Activated CD4-positive, alpha-beta memory T cell treated with anti-CD3 and anti-CD28 coated beads, Interleukin-2, amount 10 ng/mL, durations not matched to agents 7 days and 5 days (primary cell): ENCODE data around the gene COBLL1. TPM values are rescaled to one million over a fixed set of nuclear protein-coding genes. Genes with fewer than 3 reads are reported as not detected.
A peak's percentile ranks its signal among the peaks of the same experiment; 100 is the strongest.

Experiments used
- CTCF ChIA-PET: fragments of 350-600 bp; sonication (Branson Sonifier 250); formaldehyde crosslinking; loops from one replicate; lab custom pipeline; 2021; ENCODE audit warnings: antibody characterized with exemption, inconsistent platforms; lab: Charles Lee
- POLR2A ChIA-PET: fragments of 350-600 bp; sonication (Branson Sonifier 250); formaldehyde crosslinking; loops from one replicate; lab custom pipeline; 2021; ENCODE audit warnings: antibody characterized with exemption; lab: Charles Lee
- DNase-seq: peaks from one replicate; pipeline ENCODE4 v3.0.0-alpha.2; 2020
- H3K27ac Mint-ChIP-seq: one replicate; pipeline ENCODE4 v1.8.0; 2021; ENCODE audit warnings: mild to moderate bottlenecking, mixed read lengths
- H3K27me3 Mint-ChIP-seq: one replicate; pipeline ENCODE4 v1.8.0; 2021; ENCODE audit warnings: mixed read lengths
- H3K36me3 Mint-ChIP-seq: one replicate; pipeline ENCODE4 v1.8.0; 2021; ENCODE audit warnings: low read depth, mixed read lengths
- H3K4me1 Mint-ChIP-seq: one replicate; pipeline ENCODE4 v1.8.0; 2021; ENCODE audit warnings: mixed read lengths
- H3K4me3 Mint-ChIP-seq: one replicate; pipeline ENCODE4 v1.8.0; 2021; ENCODE audit warnings: mild to moderate bottlenecking, mixed read lengths
- H3K9me3 Mint-ChIP-seq: one replicate; pipeline ENCODE4 v1.8.0; 2021; ENCODE audit warnings: mixed read lengths
- total RNA-seq, 2 experiments: library from RNA; stranded (reverse); gene quantifications; one replicate each; pipeline ENCODE4 v1.2.3, GENCODE V29; 2021

The COBLL1 gene, protein sequence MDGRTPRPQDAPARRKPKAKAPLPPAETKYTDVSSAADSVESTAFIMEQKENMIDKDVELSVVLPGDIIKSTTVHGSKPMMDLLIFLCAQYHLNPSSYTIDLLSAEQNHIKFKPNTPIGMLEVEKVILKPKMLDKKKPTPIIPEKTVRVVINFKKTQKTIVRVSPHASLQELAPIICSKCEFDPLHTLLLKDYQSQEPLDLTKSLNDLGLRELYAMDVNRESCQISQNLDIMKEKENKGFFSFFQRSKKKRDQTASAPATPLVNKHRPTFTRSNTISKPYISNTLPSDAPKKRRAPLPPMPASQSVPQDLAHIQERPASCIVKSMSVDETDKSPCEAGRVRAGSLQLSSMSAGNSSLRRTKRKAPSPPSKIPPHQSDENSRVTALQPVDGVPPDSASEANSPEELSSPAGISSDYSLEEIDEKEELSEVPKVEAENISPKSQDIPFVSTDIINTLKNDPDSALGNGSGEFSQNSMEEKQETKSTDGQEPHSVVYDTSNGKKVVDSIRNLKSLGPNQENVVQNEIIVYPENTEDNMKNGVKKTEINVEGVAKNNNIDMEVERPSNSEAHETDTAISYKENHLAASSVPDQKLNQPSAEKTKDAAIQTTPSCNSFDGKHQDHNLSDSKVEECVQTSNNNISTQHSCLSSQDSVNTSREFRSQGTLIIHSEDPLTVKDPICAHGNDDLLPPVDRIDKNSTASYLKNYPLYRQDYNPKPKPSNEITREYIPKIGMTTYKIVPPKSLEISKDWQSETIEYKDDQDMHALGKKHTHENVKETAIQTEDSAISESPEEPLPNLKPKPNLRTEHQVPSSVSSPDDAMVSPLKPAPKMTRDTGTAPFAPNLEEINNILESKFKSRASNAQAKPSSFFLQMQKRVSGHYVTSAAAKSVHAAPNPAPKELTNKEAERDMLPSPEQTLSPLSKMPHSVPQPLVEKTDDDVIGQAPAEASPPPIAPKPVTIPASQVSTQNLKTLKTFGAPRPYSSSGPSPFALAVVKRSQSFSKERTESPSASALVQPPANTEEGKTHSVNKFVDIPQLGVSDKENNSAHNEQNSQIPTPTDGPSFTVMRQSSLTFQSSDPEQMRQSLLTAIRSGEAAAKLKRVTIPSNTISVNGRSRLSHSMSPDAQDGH
- not detected for total RNA-seq

- peaks cover 5% of the 10 kb centered on the region for H3K36me3 Mint-ChIP-seq
- H3K4me3 Mint-ChIP-seq = peak within 1 kb of the TSS; percentile 64
- no peak within 1 kb of the TSS for H3K27ac Mint-ChIP-seq
- ChIA-PET POLR2A (no interaction called here), CTCF (interaction anchor here (0.6 to 2.4 kb wide), 15 partner anchors 10 to 976 kb away, joined by 3 to 12 read pairs (median 3); no protein-coding TSS in a partner anchor)
- H3K4me1 Mint-ChIP-seq = peaks cover 10% of the 10 kb centered on the region
- peak; percentile 27 for DNase-seq
- H3K27me3 Mint-ChIP-seq = peaks cover 38% of the 10 kb centered on the region
- H3K9me3 Mint-ChIP-seq = no peaks in the 10 kb centered on the region
Measured at GRCh38 chr2:164841719-164842623, at the start of gene COBLL1. TSS of gene COBLL1 (minus strand) at chr2:164841823. CDS start at chr2:164841196, 627 bp downstream.

DNA sequence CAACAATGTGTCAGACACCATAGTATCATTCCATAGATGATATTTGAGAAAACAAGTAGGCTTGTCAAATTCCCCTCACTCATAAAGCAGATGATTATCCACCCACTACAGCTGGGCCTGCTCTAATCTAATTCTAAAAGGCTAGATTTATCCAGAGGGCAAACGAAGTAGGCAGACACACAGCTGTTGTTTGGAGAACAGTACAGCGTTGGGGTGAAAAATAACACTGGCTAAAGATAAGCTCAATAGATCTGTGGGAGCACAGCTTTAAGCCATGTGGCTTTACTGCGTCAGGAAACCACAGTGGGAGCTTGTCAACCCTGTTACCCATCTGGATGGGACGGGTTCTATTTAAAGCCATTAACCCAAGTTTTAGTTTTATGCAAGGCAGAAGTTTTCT, 48.9 kb upstream of the COBLL1 start:
- Mint-ChIP-seq H3K36me3 (no peaks in the 10 kb centered on the region), H3K27ac (no peak overlapping the region), H3K9me3 (no peaks in the 10 kb centered on the region), H3K27me3 (peaks cover 5% of the 10 kb centered on the region), H3K4me1 (no peaks in the 10 kb centered on the region), H3K4me3 (no peak overlapping the region)
- DNase-seq = no peak
- CTCF ChIA-PET = no interaction called here
- POLR2A ChIA-PET = no interaction called here

- H3K27me3 Mint-ChIP-seq = peaks cover 5% of the 10 kb centered on the region
- no peak overlapping the region for H3K27ac Mint-ChIP-seq
- H3K36me3 Mint-ChIP-seq = no peaks in the 10 kb centered on the region
- H3K4me1 Mint-ChIP-seq = no peaks in the 10 kb centered on the region
- H3K9me3 Mint-ChIP-seq = no peaks in the 10 kb centered on the region
- POLR2A ChIA-PET = no interaction called here
- CTCF ChIA-PET = no interaction called here
- H3K4me3 Mint-ChIP-seq = no peak overlapping the region
- DNase-seq = no peak
Measured at GRCh38 chr2:164888592-164888991, 47.0 kb upstream of the COBLL1 start.

DNA sequence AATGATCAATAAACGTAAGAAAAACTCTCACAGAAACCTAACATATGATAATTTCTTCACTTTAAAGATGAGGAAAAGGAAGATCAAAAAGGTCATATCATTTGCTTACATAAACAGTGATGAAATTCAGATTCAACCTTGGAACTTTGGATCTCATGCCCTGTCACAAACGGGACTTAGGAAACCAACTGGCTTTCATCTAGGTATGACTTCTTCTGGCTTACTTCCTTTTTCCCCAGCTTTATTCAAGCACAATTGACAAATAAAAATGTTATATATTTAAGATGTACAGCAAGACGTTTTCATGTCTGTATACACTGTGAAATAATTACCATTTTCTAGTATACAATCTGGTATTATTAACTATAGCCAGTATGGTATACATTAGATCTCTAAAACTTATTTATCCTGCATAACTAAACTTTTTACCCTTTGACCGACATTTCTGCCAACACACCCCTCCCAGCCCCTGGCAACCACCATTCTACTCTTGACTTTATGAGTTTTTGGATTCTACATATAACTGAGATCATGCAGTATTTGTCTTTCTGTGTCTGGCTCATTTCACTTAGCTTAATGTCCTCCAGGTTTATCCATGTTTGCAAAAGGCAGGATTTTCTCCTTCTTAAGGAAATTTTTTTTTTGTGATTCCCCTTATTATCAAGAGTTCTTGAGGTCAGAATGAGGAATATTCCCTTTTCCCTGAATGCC, 46.0 kb upstream of the COBLL1 start:
- Mint-ChIP-seq H3K27ac (no peak overlapping the region), H3K9me3 (no peaks in the 10 kb centered on the region), H3K4me3 (no peak overlapping the region), H3K4me1 (no peaks in the 10 kb centered on the region), H3K36me3 (no peaks in the 10 kb centered on the region), H3K27me3 (peaks cover 3% of the 10 kb centered on the region)
- ChIA-PET CTCF (no interaction called here), POLR2A (no interaction called here)
- no peak for DNase-seq

- CTCF ChIA-PET = interaction anchor here (1.6 kb wide), 1 partner anchor 41 kb away, joined by 3 read pairs; the partner anchor contains the start of gene COBLL1
- Mint-ChIP-seq H3K4me1 (no peaks in the 10 kb centered on the region), H3K4me3 (no peak overlapping the region), H3K9me3 (no peaks in the 10 kb centered on the region), H3K27me3 (no peaks in the 10 kb centered on the region), H3K27ac (no peak overlapping the region), H3K36me3 (no peaks in the 10 kb centered on the region)
- POLR2A ChIA-PET = no interaction called here
- no peak for DNase-seq
Measured at GRCh38 chr2:164882276-164882675, 40.7 kb upstream of the COBLL1 start.

- Mint-ChIP-seq H3K9me3 (no peaks in the 10 kb centered on the region), H3K36me3 (no peaks in the 10 kb centered on the region), H3K4me3 (no peak overlapping the region), H3K4me1 (no peaks in the 10 kb centered on the region), H3K27me3 (no peaks in the 10 kb centered on the region), H3K27ac (no peak overlapping the region)
- no peak for DNase-seq
- POLR2A ChIA-PET = no interaction called here
- CTCF ChIA-PET = no interaction called here
Measured at GRCh38 chr2:164881524-164881923, 39.9 kb upstream of the COBLL1 start.

DNA sequence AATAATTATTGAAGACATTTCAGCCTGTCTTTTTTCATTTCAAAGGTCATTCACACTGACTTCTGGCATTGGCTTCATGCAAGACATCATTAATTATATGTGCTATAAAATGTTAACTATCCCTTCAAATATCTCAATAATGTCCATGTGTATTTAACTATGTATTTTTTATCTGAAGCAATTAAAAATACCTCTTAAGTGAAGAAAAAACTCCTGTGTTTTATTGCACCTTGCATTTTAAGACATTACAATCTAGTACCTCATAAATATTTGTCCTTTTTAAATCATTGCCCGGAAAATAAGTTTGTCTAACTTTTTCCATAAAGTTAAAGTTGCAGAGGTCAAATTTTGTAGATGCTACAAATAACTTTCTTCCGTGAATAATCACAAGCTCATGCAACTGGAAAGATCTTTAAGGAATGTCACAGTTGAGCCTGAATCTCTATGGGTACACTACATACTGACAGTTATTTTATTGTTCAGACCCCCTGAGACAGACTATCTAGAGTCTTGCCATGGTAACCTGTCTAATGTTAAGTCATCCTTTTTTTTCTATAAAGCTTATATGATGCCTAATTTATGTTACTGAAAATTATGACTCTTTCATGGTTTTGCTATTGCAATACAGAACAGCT, 38.4 kb upstream of the COBLL1 start:
- no peak overlapping the region for H3K4me3 Mint-ChIP-seq
- CTCF ChIA-PET = no interaction called here

DNA sequence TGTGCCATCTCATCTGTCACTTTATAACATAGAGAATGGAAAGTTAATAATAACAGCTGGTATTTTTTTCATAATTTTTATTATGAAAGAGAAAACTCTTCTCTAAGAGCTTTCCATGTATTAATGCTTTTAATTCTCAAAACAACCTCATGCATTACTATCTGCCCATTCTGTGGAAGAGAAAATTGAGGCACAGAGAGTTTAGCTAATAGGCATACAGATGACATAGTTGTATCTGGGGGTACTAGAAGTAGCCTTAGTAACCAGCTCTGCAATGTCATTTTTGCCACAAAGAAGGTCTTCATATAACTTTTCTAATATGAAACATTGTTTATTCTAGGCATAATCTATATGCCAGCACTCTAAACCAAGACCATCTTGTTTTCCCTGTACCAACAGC, 36.3 kb upstream of the COBLL1 start:
- ChIA-PET CTCF (no interaction called here), POLR2A (no interaction called here)
- no peak overlapping the region for H3K27ac Mint-ChIP-seq
- no peaks in the 10 kb centered on the region for H3K9me3 Mint-ChIP-seq
- no peaks in the 10 kb centered on the region for H3K4me1 Mint-ChIP-seq
- H3K36me3 Mint-ChIP-seq = no peaks in the 10 kb centered on the region
- H3K4me3 Mint-ChIP-seq = no peak overlapping the region
- DNase-seq = no peak
- H3K27me3 Mint-ChIP-seq = no peaks in the 10 kb centered on the region

More for the DNA sequence above, 38.4 kb upstream of the COBLL1 start:
- H3K4me1 Mint-ChIP-seq = no peaks in the 10 kb centered on the region
- no peaks in the 10 kb centered on the region for H3K36me3 Mint-ChIP-seq
- H3K27ac Mint-ChIP-seq = no peak overlapping the region
- POLR2A ChIA-PET = no interaction called here
- no peaks in the 10 kb centered on the region for H3K27me3 Mint-ChIP-seq
- no peak for DNase-seq
- no peaks in the 10 kb centered on the region for H3K9me3 Mint-ChIP-seq

DNA sequence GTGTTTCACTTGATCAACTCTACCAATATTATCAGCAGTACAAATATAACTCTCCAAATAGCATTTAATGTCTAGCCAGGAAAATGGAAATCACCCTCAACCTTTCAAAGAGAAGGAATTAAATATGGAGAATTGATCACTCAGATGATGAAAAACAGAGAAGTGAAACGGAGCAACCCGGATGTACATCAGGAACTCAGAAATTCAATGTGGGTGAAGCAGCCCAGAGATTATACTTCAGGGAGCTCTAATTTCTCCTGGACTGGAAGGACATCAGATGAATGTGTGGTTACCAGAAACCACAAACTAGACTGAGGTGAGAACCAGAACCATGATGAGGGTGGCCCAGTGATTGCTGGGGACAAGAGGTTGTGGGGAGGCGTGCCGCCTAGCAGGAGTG, 35.5 kb upstream of the COBLL1 start:
- no peak overlapping the region for H3K4me3 Mint-ChIP-seq
- ChIA-PET POLR2A (no interaction called here), CTCF (no interaction called here)
- H3K4me1 Mint-ChIP-seq = no peaks in the 10 kb centered on the region
- no peak overlapping the region for H3K27ac Mint-ChIP-seq
- H3K27me3 Mint-ChIP-seq = no peaks in the 10 kb centered on the region
- no peaks in the 10 kb centered on the region for H3K9me3 Mint-ChIP-seq
- no peaks in the 10 kb centered on the region for H3K36me3 Mint-ChIP-seq
- DNase-seq = no peak

DNA sequence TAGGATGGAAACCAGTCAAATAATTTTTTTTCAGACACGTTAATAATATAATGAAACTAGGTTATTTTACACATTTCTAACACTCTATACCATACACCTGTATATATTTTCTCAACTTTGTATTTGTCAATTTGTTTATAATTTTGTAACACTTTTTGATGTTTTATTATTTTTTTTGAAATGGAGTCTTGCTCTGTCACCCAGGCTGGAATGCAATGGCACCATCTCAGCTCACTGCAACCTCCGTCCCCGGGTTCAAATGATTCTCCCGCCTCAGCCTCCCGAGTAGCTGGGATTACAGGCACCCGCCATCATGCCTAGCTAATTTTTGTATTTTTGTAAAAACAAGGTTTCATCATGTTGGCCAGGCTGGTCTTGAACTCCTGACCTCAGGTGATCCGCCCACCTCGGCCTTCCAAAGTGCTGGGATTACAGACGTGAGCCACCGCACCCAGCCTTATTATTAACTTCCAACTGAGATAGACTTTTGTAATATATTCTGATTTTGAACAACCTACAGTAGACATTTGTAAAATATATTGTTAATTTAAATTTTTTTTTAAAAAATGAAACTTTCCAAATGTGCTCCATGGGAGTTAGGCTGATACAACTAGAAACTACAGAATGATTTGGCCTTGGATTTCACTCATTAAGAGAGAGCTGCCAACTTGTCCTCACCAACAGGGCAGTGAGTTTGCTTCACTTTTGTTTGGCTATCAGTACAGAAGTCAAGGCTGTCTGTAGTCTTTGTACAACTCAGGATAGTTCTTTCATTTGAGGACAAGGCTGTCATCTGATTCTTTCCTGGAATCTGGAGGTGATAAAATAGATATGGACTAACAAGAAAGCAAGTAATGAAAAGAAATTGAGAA, 33.9 kb upstream of the COBLL1 start:
- no peaks in the 10 kb centered on the region for H3K4me1 Mint-ChIP-seq
- CTCF ChIA-PET = no interaction called here
- H3K27ac Mint-ChIP-seq = no peak overlapping the region
- H3K9me3 Mint-ChIP-seq = no peaks in the 10 kb centered on the region
- H3K27me3 Mint-ChIP-seq = no peaks in the 10 kb centered on the region
- no peaks in the 10 kb centered on the region for H3K36me3 Mint-ChIP-seq
- DNase-seq = no peak
- no peak overlapping the region for H3K4me3 Mint-ChIP-seq
- POLR2A ChIA-PET = no interaction called here
